Right lobe of liver (tissue), 6 donors: ENCODE data around the gene SH3TC1. TPM values are rescaled to one million over a fixed set of nuclear protein-coding genes. Genes with fewer than 3 reads are reported as not detected.

Source experiments
- ATAC-seq, 4 donors: fragments of 200-7000 bp; cut with Tn5 transposase; one replicate each; pipeline ENCODE4 v1.9.1; 2020; ENCODE audit warnings: mild to moderate bottlenecking in 4 of 4, moderate library complexity in 4 of 4
- DNase-seq, 3 donors: peaks; one replicate each; pipeline ENCODE4 v3.0.0-alpha.2; 2020
- H3K27ac ChIP-seq, 3 donors: fragments of 200-600 bp; one replicate each; pipeline ENCODE4 v1.8.0; 2022
- H3K27me3 ChIP-seq, 2 donors: fragments of 200-600 bp; one replicate each; pipeline ENCODE4 v1.8.0; 2022
- H3K36me3 ChIP-seq, 4 donors: fragments of 200-600 bp; sonication (generic) in 1 of 4; one replicate each; pipeline versions ENCODE4 v1.5.1 to v1.8.0; 2017 to 2022; ENCODE audit warnings: control low read depth in 1 of 4
- H3K4me1 ChIP-seq, 4 donors: fragments of 200-600 bp; sonication (generic) in 1 of 4; one replicate each; pipeline versions ENCODE4 v1.5.1 to v1.8.0; 2017 to 2022; ENCODE audit warnings: control low read depth in 1 of 4
- H3K4me3 ChIP-seq, 3 donors: fragments of 200-600 bp; one replicate each; pipeline ENCODE4 v1.8.0; 2022
- H3K9me3 ChIP-seq, 4 donors: fragments of 200-600 bp; sonication (generic) in 1 of 4; one replicate each; pipeline versions ENCODE4 v1.5.1 to v1.8.0; 2017 to 2022; ENCODE audit warnings: control low read depth in 1 of 4
- CTCF ChIP-seq, 4 donors: fragments of 200-600 bp in 3 of 4; fragments of 450-650 bp in 1 of 4; IDR thresholded peaks; one replicate each; pipeline versions ENCODE4 v1.5.1 to v1.8.0; 2016 to 2022; ENCODE audit warnings: antibody characterized with exemption in 4 of 4, mild to moderate bottlenecking in 2 of 4
- POLR2A ChIP-seq: fragments of 450-650 bp; IDR thresholded peaks from one replicate; pipeline ENCODE4 v1.6.1; 2017; ENCODE audit warnings: antibody characterized with exemption, mild to moderate bottlenecking
- WGBS: methylation state at CpG from one replicate; pipeline ENCODE4 v1.1.6; 2018; ENCODE audit warnings: low coverage, low lambda C conversion rate; ENCODE audit not compliant: insufficient coverage; ENCODE audit errors: missing lambda C conversion rate; 5-methylcytosine and 5-hydroxymethylcytosine counted together
- intact Hi-C, 2 donors: fragments of 100-400 bp; cut with DNase I; formaldehyde crosslinking; loops; one replicate each; pipeline versions ENCODE4 v1.11.2 to v1.14.1; 2022
- total RNA-seq, 6 experiments: library from RNA; depleted of rRNA in 2 of 6; stranded (reverse); fragments of >200 nt in 2 of 6; fragmentation: NEBNext Ultra II Directional in 3 of 6; extraction: Animal tissue kit (Norgen Biotek cat#: 25700) in 3 of 6; gene quantifications; one replicate each; pipeline versions ENCODE4 v1.1.0 to v1.2.4, GENCODE V29; 2016 to 2023
- donor health status: DM: no; HTN: yes; CAD: no.
- donor health status: DM: no; HTN: no; CAD: no.
- donor health status: DM: no; HTN: no; CAD: no.
- donor health status: DM: no; HTN: yes; CAD: no.
- donor health status: DM: no; HTN: yes; CAD: no.

Gene SH3TC1
- total RNA-seq, 6 experiments from 2014 or later: 13.2 to 48.0 (median 24.9) TPM

- intact Hi-C loops: no loop called here
These were observed 81.2 kb downstream of the SH3TC1 start for GRCh38 chr4:8280158-8280875.

DNA sequence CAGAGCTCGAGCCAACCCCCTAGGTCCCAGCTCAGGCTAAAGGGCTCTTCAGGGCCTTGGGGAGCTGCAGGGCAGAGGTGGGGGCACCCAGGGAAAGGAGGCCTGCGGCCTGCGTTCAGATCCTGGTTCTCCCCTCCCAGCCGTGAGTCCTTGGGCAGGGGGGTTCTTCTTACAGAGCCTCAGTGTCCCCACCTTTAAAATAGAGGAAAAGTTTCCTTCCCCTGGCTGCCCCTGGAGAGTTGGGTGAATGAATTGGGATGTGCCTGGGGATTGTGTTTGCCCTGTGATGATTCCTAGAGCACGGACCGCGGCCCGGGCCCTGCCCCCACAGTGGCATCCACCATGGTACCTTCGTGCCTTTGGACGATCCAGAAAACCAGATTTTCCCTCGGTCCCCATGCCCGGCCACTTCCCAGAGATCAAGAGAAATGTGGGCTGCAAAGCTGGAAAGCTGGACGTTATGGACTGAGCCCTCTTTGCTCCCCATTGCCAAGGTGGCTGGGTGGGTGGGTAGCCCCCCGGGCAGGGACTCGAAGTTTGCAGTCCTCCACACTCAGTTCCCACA is 81.9 kb downstream of the SH3TC1 start:
- DNase-seq (no peak), ATAC-seq (no peak)
- no peaks in the 10 kb centered on the region for H3K4me1 ChIP-seq
- no peak for TF ChIP-seq CTCF (IDR thresholded peaks at IDR 0.05)
- TF ChIP-seq POLR2A: no peak
- H3K36me3 ChIP-seq: no peaks in the 10 kb centered on the region
- no peaks in the 10 kb centered on the region for H3K27me3 ChIP-seq
- no peaks in the 10 kb centered on the region for H3K9me3 ChIP-seq
- 85% methylated on average over 9 of the region's 15 CpGs for WGBS
- H3K27ac ChIP-seq: no peak overlapping the region
- no peak overlapping the region for H3K4me3 ChIP-seq
- intact Hi-C loops: no loop called here

More at GRCh38 chr4:8280158-8280875, 81.2 kb downstream of the SH3TC1 start:
- Histone ChIP-seq H3K9me3 (no peaks in the 10 kb centered on the region), H3K4me3 (no peak overlapping the region), H3K36me3 (no peaks in the 10 kb centered on the region), H3K4me1 (no peaks in the 10 kb centered on the region), H3K27me3 (no peaks in the 10 kb centered on the region), H3K27ac (no peak overlapping the region)
- 80% methylated on average over 2 of the region's 25 CpGs for WGBS
- peak in 1 of 3 donors; percentile 32 for DNase-seq
- TF ChIP-seq CTCF (IDR thresholded peaks at IDR 0.05) (no peak), POLR2A (no peak)
- no peak for ATAC-seq

- H3K27ac ChIP-seq: no peak overlapping the region
- DNase-seq (peak in 1 of 3 donors; percentile 49), ATAC-seq (no peak)
- H3K4me3 ChIP-seq: no peak overlapping the region
- no peaks in the 10 kb centered on the region for H3K36me3 ChIP-seq
- 83% methylated on average over 2 of the region's 19 CpGs for WGBS
- no peaks in the 10 kb centered on the region for H3K27me3 ChIP-seq
- no peaks in the 10 kb centered on the region for H3K4me1 ChIP-seq
- intact Hi-C loops: no loop called here
- TF ChIP-seq POLR2A (no peak), CTCF (IDR thresholded peaks at IDR 0.05) (no peak)
- no peaks in the 10 kb centered on the region for H3K9me3 ChIP-seq
These were observed 82.5 kb downstream of the SH3TC1 start for GRCh38 chr4:8281519-8282133.

DNA sequence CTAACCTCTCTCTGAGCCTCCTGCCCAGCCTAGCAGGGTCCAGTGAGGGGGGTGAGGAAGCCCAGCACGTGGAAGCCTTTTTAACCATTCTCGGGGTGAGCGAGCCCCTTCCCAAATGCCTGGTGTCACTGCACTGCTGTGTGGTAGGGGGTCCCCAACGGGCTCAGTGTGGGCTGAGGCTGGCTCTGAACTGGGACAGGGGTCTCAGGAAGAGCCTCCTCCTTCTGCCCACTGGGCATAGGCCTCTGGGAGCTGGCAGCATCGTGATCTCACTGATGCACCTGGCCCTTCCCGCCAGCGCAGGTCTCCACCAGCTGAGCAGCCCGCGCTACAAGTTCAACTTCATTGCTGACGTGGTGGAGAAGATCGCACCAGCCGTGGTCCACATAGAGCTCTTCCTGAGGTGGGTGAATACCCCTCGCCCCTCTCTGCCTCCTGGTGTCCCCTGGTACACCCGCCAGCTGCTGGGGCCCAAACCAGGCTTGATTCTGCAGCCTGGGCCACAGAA is 83.1 kb downstream of the SH3TC1 start:
- no peak for ATAC-seq
- no peaks in the 10 kb centered on the region for H3K36me3 ChIP-seq
- H3K9me3 ChIP-seq: no peaks in the 10 kb centered on the region
- DNase-seq: peak in 1 of 3 donors; percentile 40
- H3K27ac ChIP-seq: no peak overlapping the region
- no peak overlapping the region for H3K4me3 ChIP-seq
- H3K4me1 ChIP-seq: no peaks in the 10 kb centered on the region
- no peak for TF ChIP-seq CTCF (IDR thresholded peaks at IDR 0.05)
- no peak for TF ChIP-seq POLR2A
- no CpG with 5 or more reads among the region's 14 CpGs for WGBS
- no peaks in the 10 kb centered on the region for H3K27me3 ChIP-seq
- intact Hi-C loops: no loop called here
